H1 (cell line): ENCODE data around the gene VWA3B. TPM values are rescaled to one million over a fixed set of nuclear protein-coding genes. Genes with fewer than 3 reads are reported as not detected.

Experiments used
- CTCF ChIA-PET: fragments of 300-600 bp; sonication (Branson Sonifier 250); formaldehyde crosslinking; loops from one replicate; lab custom pipeline; 2021; ENCODE audit not compliant: partially characterized antibody; lab: Charles Lee
- POLR2A ChIA-PET: fragments of 300-600 bp; sonication (Branson Sonifier 250); formaldehyde crosslinking; loops from one replicate; lab custom pipeline; 2021; ENCODE audit warnings: inconsistent platforms; ENCODE audit not compliant: partially characterized antibody; lab: Charles Lee
- DNase-seq, 2 experiments: peaks; one replicate each; pipeline versions ENCODE4 v3.0.0 to v3.0.0-alpha.2; 2010 to 2022; ENCODE audit warnings: low spot score in 2 of 2, low read depth in 1 of 2, mixed read lengths in 1 of 2
- FAIRE-seq: peaks from 2 replicates; lab custom pipeline; 2011; peaks lifted over from hg19 to GRCh38; lab: Jason Lieb, UNC
- H2AFZ ChIP-seq: 2 replicates; pipeline ENCODE4 v1.8.1; 2012; ENCODE audit warnings: low read length, inconsistent platforms
- H2AK5ac ChIP-seq: 2 replicates; pipeline ENCODE4 v1.6.1; 2013; ENCODE audit warnings: low read depth, low read length
- H2BK120ac ChIP-seq: replicated peaks from 2 replicates; pipeline ENCODE3; 2013; ENCODE audit warnings: low read depth, low read length, inconsistent platforms
- H2BK12ac ChIP-seq: 2 replicates; pipeline ENCODE4 v1.6.1; 2013; ENCODE audit warnings: low read depth, low read length
- H2BK15ac ChIP-seq: 2 replicates; pipeline ENCODE4 v1.6.1; 2013; ENCODE audit warnings: low read length
- H2BK20ac ChIP-seq: 2 replicates; pipeline ENCODE4 v1.6.1; 2013; ENCODE audit warnings: low read length
- H2BK5ac ChIP-seq: 2 replicates; pipeline ENCODE4 v1.6.1; 2013; ENCODE audit warnings: low read depth, low read length
- H3K14ac ChIP-seq: 2 replicates; pipeline ENCODE4 v1.6.1; 2013; ENCODE audit warnings: inconsistent platforms; ENCODE audit not compliant: insufficient read length
- H3K18ac ChIP-seq: 2 replicates; pipeline ENCODE4 v1.6.1; 2013; ENCODE audit warnings: low read length; ENCODE audit errors: extremely low read depth
- H3K23ac ChIP-seq: 2 replicates; pipeline ENCODE4 v1.6.1; 2013; ENCODE audit warnings: inconsistent platforms; ENCODE audit not compliant: insufficient read length
- H3K23me2 ChIP-seq: 2 replicates; pipeline ENCODE4 v1.6.1; 2013; ENCODE audit warnings: low read depth, low read length
- H3K27ac ChIP-seq: 2 replicates; pipeline ENCODE4 v1.6.1; 2011; ENCODE audit warnings: low read depth, low read length, inconsistent platforms
- H3K27me3 ChIP-seq, 4 experiments: replicated peaks in 1 of 4; 1 replicate in 1 of 4; 2 replicates in 3 of 4; pipeline versions ENCODE4 v1.6.1 to v1.8.1; 2011 to 2013; ENCODE audit warnings: low read length in 3 of 4, mild to moderate bottlenecking in 3 of 4, inconsistent platforms in 2 of 4, mixed read lengths in 2 of 4, moderate library complexity in 1 of 4; ENCODE audit not compliant: control insufficient read depth in 3 of 4, insufficient read depth in 3 of 4; ENCODE audit errors: extremely low read depth in 1 of 4
- H3K36me3 ChIP-seq, 4 experiments: 2 replicates each; pipeline versions ENCODE4 v1.6.1 to v1.8.1; 2011 to 2013; ENCODE audit warnings: mild to moderate bottlenecking in 4 of 4, low read length in 3 of 4, moderate library complexity in 2 of 4, control low read depth in 1 of 4, inconsistent platforms in 1 of 4; ENCODE audit not compliant: insufficient read depth in 4 of 4, control insufficient read depth in 2 of 4
- H3K4ac ChIP-seq: replicated peaks from 2 replicates; pipeline ENCODE3; 2013; ENCODE audit warnings: low read length, low read depth, mixed read lengths, inconsistent platforms; ENCODE audit not compliant: insufficient read length
- H3K4me1 ChIP-seq, 4 experiments: replicated peaks in 1 of 4; 1 replicate in 1 of 4; 2 replicates in 3 of 4; pipeline versions ENCODE4 v1.6.1 to v1.8.1; 2011 to 2013; ENCODE audit warnings: low read length in 3 of 4, inconsistent platforms in 2 of 4, mixed read lengths in 1 of 4; ENCODE audit not compliant: insufficient read depth in 4 of 4, control insufficient read depth in 3 of 4
- H3K4me2 ChIP-seq, 2 experiments: 2 replicates each; pipeline versions ENCODE4 v1.6.1 to v1.8.1; 2011 to 2013; ENCODE audit warnings: low read depth in 2 of 2, low read length in 2 of 2, control low read depth in 1 of 2, inconsistent platforms in 1 of 2, mild to moderate bottlenecking in 1 of 2; ENCODE audit not compliant: insufficient read depth in 1 of 2
- H3K4me3 ChIP-seq, 4 experiments: fragments of 200-600, 300-600 bp in 1 of 4; sonication (generic), shearing (Covaris generic), sonication (Bioruptor Twin) in 1 of 4; 2 replicates each; pipeline versions ENCODE4 v1.5.1 to v1.8.1; 2011 to 2016; ENCODE audit warnings: low read length in 4 of 4, low read depth in 3 of 4, control low read depth in 2 of 4, inconsistent platforms in 2 of 4, mild to moderate bottlenecking in 2 of 4, mixed read lengths in 1 of 4, moderate library complexity in 1 of 4; ENCODE audit not compliant: insufficient read depth in 2 of 4; ENCODE audit errors: extremely low read depth in 1 of 4
- H3K56ac ChIP-seq: replicated peaks from 2 replicates; pipeline ENCODE3; 2013; ENCODE audit warnings: low read depth, mild to moderate bottlenecking, mixed read lengths, low read length, inconsistent platforms; ENCODE audit not compliant: insufficient read length
- H3K79me1 ChIP-seq: 2 replicates; pipeline ENCODE4 v1.6.1; 2013; ENCODE audit warnings: low read depth, low read length, control low read depth
- H3K79me2 ChIP-seq, 2 experiments: 2 replicates each; pipeline versions ENCODE4 v1.6.1 to v1.8.1; 2012 to 2013; ENCODE audit warnings: low read length in 2 of 2, mild to moderate bottlenecking in 2 of 2, inconsistent platforms in 1 of 2; ENCODE audit not compliant: insufficient read depth in 2 of 2, control insufficient read depth in 1 of 2
- H3K9ac ChIP-seq, 4 experiments: replicated peaks in 1 of 4; 1 replicate in 1 of 4; 2 replicates in 3 of 4; pipeline versions ENCODE4 v1.6.1 to v1.8.1; 2011 to 2013; ENCODE audit warnings: low read depth in 3 of 4, low read length in 3 of 4, control low read depth in 2 of 4, mild to moderate bottlenecking in 2 of 4, moderate library complexity in 2 of 4, inconsistent platforms in 1 of 4; ENCODE audit errors: extremely low read depth in 1 of 4
- H3K9me3 ChIP-seq, 2 experiments: 2 replicates each; pipeline versions ENCODE4 v1.6.1 to v1.8.1; 2012 to 2013; ENCODE audit warnings: mild to moderate bottlenecking in 2 of 2, moderate library complexity in 2 of 2, control low read depth in 1 of 2, inconsistent platforms in 1 of 2, low read depth in 1 of 2, low read length in 1 of 2, mixed read lengths in 1 of 2; ENCODE audit not compliant: insufficient read depth in 2 of 2
- H4K20me1 ChIP-seq, 2 experiments: replicated peaks in 1 of 2; 2 replicates each; pipeline versions ENCODE3 to v1.8.1; 2011 to 2013; ENCODE audit warnings: inconsistent platforms in 2 of 2, low read length in 2 of 2, mild to moderate bottlenecking in 1 of 2; ENCODE audit not compliant: insufficient read depth in 2 of 2, control insufficient read depth in 1 of 2
- H4K5ac ChIP-seq: 2 replicates; pipeline ENCODE4 v1.6.1; 2013; ENCODE audit warnings: low read length, low read depth, mixed read lengths, inconsistent platforms; ENCODE audit not compliant: insufficient read length
- H4K8ac ChIP-seq: 2 replicates; pipeline ENCODE4 v1.8.0; 2013; ENCODE audit warnings: mild to moderate bottlenecking, moderate library complexity, low read length, inconsistent platforms; ENCODE audit not compliant: insufficient read depth; ENCODE audit errors: extremely low read depth
- H4K91ac ChIP-seq: replicated peaks from 2 replicates; pipeline ENCODE3; 2013; ENCODE audit warnings: low read length, mixed read lengths, inconsistent platforms; ENCODE audit not compliant: insufficient read length
- BACH1 ChIP-seq: IDR thresholded peaks from 2 replicates; pipeline ENCODE4 v1.6.1; 2012; ENCODE audit warnings: low read length, improper control_type of control experiment
- BCL11A ChIP-seq, 2 experiments: IDR thresholded peaks; one replicate each; pipeline ENCODE4 v1.6.1; 2011; ENCODE audit warnings: low read depth in 2 of 2, low read length in 2 of 2, mild to moderate bottlenecking in 2 of 2
- CHD1 ChIP-seq: IDR thresholded peaks from 2 replicates; pipeline ENCODE4 v1.6.1; 2012; ENCODE audit warnings: low read depth, low read length, improper control_type of control experiment
- CREB1 ChIP-seq: IDR thresholded peaks from 2 replicates; pipeline ENCODE4 v1.6.1; 2012; ENCODE audit warnings: inconsistent platforms
- EZH2 ChIP-seq: fragments of 200-600 bp; sonication (generic); IDR thresholded peaks from 2 replicates; pipeline ENCODE4 v1.7.1; 2012; ENCODE audit warnings: low read depth, mild to moderate bottlenecking, moderate library complexity, low read length, inconsistent platforms; ENCODE audit not compliant: severe bottlenecking
- GTF2F1 ChIP-seq: IDR thresholded peaks from 2 replicates; pipeline ENCODE4 v1.6.1; 2012; ENCODE audit warnings: low read depth, low read length, improper control_type of control experiment, borderline replicate concordance
- KDM5A ChIP-seq: fragments of 200-600 bp; IDR thresholded peaks from 2 replicates; pipeline ENCODE4 v1.7.1; 2012; ENCODE audit warnings: mild to moderate bottlenecking, low read length, inconsistent platforms, mixed read lengths
- POU5F1 ChIP-seq: IDR thresholded peaks from 2 replicates; pipeline ENCODE4 v1.6.1; 2011; ENCODE audit warnings: low read depth, mild to moderate bottlenecking, low read length, moderate library complexity
- RAD21 ChIP-seq, 2 experiments: IDR thresholded peaks in 1 of 2; conservative IDR thresholded peaks in 1 of 2; 2 replicates each; pipeline ENCODE4 v1.6.1; 2011; ENCODE audit warnings: low read depth in 2 of 2, low read length in 2 of 2, improper control_type of control experiment in 1 of 2, inconsistent platforms in 1 of 2, mild to moderate bottlenecking in 1 of 2, moderate library complexity in 1 of 2
- SIX5 ChIP-seq: IDR thresholded peaks from 2 replicates; pipeline ENCODE4 v1.6.1; 2011; ENCODE audit warnings: mild to moderate bottlenecking, low read depth, low read length
- YY1 ChIP-seq: IDR thresholded peaks from 2 replicates; pipeline ENCODE4 v1.6.1; 2011; ENCODE audit warnings: low read depth, mild to moderate bottlenecking, low read length
- WGBS, 2 experiments: shearing (Covaris generic) in 1 of 2; methylation state at CpG; one replicate each; pipeline versions ENCODE4 v1.1.6 to v1.1.7; 2013 to 2015; ENCODE audit warnings: low lambda C conversion rate in 2 of 2, mixed read lengths in 2 of 2, inconsistent platforms in 1 of 2, low coverage in 1 of 2, missing lambda C conversion rate in 1 of 2; ENCODE audit not compliant: insufficient replicate concordance in 2 of 2, insufficient coverage in 1 of 2, insufficient read length in 1 of 2; ENCODE audit errors: extremely low coverage in 1 of 2, missing lambda C conversion rate in 1 of 2; 5-methylcytosine and 5-hydroxymethylcytosine counted together
- polyA plus RNA-seq, 7 experiments: library from polyadenylated mRNA; depleted of rRNA in 3 of 7; stranded (reverse) in 5 of 7; unstranded in 2 of 7; fragments of >200 nt in 5 of 7; fragments of 200-250 nt in 2 of 7; gene quantifications; 1 replicate in 5 of 7; 2 replicates in 1 of 7; 4 replicates in 1 of 7; pipeline versions ENCODE4 v1.2.1 to v1.2.3, GENCODE V29; 2011 to 2013; ENCODE audit warnings: missing spikeins in 2 of 7, mixed read lengths in 2 of 7
- total RNA-seq: library from RNA; stranded (reverse); fragmentation: NEBNext Ultra II Directional; extraction: Animal tissue kit (Norgen Biotek cat#: 25700); gene quantifications from 2 replicates; pipeline ENCODE4 v1.2.1, GENCODE V29; 2021

VWA3B gene
- total and polyA plus RNA-seq, 2 of the 8 experiments (the other 6 are each of a cell fraction or from before 2014, with no cell fraction given) = not detected

GRCh38 chr2:98108110-98108509 is 21.1 kb downstream of the VWA3B start:
- no peaks in the 10 kb centered on the region for H4K20me1 ChIP-seq
- H2AK5ac ChIP-seq = no peak overlapping the region
- TF ChIP-seq YY1 = no peak
- TF ChIP-seq SIX5 = no peak
- TF ChIP-seq POU5F1 = no peak
- no peak for TF ChIP-seq KDM5A
- TF ChIP-seq CHD1 = no peak
- no peak for TF ChIP-seq CREB1
- TF ChIP-seq EZH2 = no peak
- no peak for TF ChIP-seq RAD21 (IDR thresholded peaks at IDR 0.05 in 1 of 2, conservative IDR thresholded peaks at IDR 0.05 in 1 of 2; ENCODE audit: low read depth in 2 of 2, low read length in 2 of 2)
- TF ChIP-seq BCL11A (IDR thresholded peaks at IDR 0.05; ENCODE audit: low read depth in 2 of 2, low read length in 2 of 2) = no peak
- TF ChIP-seq BACH1 = no peak
- no peak for TF ChIP-seq GTF2F1
- TF ChIP-seq, all 59 proteins: peak for 0
- Histone ChIP-seq H3K18ac (no peak overlapping the region), H3K9ac (no peak overlapping the region), H3K36me3 (no peaks in the 10 kb centered on the region), H3K23ac (no peak overlapping the region), H3K79me1 (no peaks in the 10 kb centered on the region), H4K8ac (no peak overlapping the region), H3K14ac (no peak overlapping the region), H2AFZ (no peak overlapping the region), H3K4me2 (no peak overlapping the region), H3K27ac (no peak overlapping the region), H2BK12ac (no peak overlapping the region), H3K23me2 (no peaks in the 10 kb centered on the region), H4K5ac (no peak overlapping the region), H3K79me2 (no peaks in the 10 kb centered on the region), H4K91ac (no peak overlapping the region), H2BK120ac (no peak overlapping the region), H2BK20ac (no peak overlapping the region), H3K4me3 (no peak overlapping the region), H3K4me1 (no peaks in the 10 kb centered on the region), H3K4ac (no peak overlapping the region), H3K27me3 (no peaks in the 10 kb centered on the region), H2BK15ac (no peak overlapping the region), H3K56ac (no peak overlapping the region), H2BK5ac (no peak overlapping the region), H3K9me3 (peaks cover 0 to 3% of the 10 kb centered on the region in 2 experiments; a peak in 2 of 4 replicates)
- no peak for DNase-seq
- 86% methylated on average over 2 of the region's 2 CpGs; no CpG with 5 or more reads in 1 of the 2 experiments for WGBS, 2 experiments
- POLR2A ChIA-PET = no interaction called here
- no peak for FAIRE-seq
- CTCF ChIA-PET = no interaction called here
